ENCODE measurements around the gene THAP12.
"Not testable (repeated sequence)": the region's sequence is repeated elsewhere in the genome, so short reads cannot be mapped to it uniquely, and the experiment has no call there.

The THAP12 gene, protein sequence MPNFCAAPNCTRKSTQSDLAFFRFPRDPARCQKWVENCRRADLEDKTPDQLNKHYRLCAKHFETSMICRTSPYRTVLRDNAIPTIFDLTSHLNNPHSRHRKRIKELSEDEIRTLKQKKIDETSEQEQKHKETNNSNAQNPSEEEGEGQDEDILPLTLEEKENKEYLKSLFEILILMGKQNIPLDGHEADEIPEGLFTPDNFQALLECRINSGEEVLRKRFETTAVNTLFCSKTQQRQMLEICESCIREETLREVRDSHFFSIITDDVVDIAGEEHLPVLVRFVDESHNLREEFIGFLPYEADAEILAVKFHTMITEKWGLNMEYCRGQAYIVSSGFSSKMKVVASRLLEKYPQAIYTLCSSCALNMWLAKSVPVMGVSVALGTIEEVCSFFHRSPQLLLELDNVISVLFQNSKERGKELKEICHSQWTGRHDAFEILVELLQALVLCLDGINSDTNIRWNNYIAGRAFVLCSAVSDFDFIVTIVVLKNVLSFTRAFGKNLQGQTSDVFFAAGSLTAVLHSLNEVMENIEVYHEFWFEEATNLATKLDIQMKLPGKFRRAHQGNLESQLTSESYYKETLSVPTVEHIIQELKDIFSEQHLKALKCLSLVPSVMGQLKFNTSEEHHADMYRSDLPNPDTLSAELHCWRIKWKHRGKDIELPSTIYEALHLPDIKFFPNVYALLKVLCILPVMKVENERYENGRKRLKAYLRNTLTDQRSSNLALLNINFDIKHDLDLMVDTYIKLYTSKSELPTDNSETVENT

DNA sequence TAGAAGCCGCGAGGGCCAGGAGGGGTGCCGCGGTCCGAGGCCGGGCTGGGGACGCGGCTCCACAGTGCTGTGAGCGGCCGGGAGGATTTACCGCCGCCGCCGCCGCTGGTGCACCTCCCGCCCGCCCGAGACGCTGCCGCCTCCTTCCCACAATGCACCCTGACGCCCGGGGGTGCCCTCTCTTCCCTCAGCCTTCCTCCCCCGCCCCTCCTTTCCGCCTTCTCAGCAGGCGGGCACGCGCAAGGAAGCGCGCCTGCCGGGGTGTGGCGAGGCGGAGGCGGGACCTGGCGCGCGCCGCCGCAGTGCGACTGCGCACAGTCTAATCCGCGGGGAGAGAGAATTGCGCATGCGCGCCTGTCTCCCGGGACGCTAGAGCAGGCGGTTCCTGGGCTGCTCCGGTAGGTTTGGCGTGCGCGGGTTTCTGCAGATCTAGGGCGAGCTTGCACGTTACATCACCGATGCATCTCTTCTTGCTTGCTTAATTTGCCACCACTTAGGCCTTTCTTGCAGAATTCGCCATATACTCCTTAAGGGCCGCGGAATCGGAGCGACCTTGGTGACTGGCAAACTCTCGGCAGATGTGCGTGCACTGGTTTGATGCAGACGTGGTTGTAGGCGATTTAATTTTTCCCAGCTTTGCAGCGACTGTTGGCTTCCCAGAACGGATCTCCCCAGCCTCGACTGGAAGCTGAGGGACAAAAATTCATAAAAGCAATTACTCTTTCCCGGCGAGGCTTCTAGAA, at the start of gene THAP12, which contains the start of gene GVQW3:
Gene THAP12 (minus strand): TSS at position 156 of the 743 bp plus-strand sequence. CDS start 296 bp downstream, outside the sequence.
Gene GVQW3 (plus strand): TSS at position 347 of the 743 bp plus-strand sequence. CDS start 506 bp downstream, outside the sequence.
- FAIRE-seq, result no peak

DNA sequence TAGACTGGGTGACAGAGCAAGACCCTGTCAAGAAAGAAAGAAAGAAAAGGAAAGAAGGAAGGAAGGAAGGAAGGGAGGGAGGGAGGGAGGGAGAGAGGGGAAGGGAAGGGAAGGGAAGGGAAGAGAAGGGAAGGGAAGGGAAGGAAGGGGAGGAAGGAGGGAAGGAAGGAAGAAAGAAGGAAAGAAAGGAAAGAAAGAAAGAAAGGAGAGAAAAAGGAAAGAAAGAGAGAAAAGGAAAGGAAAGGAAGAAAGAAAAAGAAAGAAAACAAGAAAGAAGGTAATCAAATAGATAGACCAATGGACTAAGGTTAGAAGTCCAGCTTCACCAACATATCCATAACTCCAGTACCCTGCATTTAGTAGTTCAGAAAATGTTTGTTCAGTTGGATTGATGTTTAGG, 45.7 kb upstream of the THAP12 start:
- FAIRE-seq, result no peak

DNA sequence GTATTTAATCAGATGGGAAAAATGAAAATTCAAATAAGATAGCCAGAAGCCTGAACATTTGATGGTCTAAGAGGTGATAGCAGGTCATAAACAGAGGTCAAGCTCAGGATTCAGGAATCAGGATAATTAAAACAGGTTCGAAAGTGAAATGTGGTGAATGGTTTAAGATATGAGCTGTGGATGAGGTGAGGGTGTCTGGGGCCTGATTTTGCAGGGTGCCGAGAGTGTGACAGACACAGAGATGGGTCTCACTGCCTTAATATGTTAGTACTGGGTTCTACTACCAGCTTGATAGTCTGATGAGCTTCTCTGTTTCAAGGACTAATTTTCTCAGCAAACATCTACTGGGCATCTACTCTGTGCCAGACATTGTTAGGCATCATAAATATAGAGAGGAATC, 44.0 kb upstream of the THAP12 start:
- no peak for FAIRE-seq

DNA sequence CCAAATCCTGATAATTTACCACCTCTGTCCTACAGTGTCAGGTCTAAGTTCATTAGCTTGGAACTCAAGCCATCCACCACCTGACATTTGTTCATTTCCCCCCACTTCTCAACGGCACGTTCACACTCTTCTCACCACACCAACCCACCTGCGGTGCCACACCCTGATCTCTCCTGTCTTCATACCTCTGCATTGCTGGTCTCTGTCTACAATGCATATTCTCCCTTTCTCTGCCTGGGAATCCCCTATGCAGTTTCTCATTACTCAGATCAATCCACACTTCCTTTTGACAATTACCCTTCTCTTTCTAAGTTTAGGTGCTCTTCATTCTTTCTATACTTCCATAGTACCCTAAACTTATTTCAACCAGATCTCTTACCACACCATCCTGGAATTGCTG, 43.4 kb upstream of the THAP12 start:
- FAIRE-seq, result no peak

DNA sequence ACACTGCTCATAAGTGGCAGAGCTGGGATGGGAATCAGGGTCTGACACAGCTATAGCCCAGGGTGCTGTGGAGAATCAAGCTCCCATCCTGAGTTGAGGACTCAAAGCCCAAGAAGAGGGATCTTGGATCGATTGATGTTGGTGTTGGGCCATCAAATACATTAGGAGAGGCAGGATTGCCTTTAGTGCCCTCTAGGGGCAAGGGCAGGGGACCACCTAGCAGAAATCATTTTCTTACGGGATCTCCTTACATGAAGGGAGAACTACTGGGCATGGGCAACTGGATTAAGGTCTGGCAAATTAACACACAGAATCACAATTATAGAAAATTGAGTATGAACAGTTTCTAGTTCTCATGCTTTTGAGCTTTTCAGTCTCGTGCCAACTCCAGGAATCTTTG, 39.0 kb upstream of the THAP12 start:
- no peak for FAIRE-seq

DNA sequence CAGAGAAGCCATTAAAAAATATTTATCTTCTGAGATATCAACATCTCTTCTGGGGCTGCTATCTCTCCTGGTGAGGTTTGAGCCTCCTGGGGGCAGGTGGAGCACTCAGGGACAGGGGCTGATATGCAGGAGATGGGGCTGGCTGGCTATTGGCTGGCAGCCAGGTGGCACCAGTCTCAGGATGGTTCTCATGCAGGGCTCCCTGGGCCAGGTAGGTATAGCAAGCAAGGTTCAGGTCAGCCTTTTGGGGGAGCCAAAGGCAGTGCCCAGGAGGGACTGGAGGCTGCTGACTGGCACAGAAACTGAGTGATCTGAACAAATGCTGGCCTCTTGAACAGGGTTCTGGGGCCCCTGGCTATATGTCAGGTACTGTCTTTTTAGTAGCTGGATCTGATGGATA, 34.1 kb upstream of the THAP12 start:
- FAIRE-seq, result no peak

DNA sequence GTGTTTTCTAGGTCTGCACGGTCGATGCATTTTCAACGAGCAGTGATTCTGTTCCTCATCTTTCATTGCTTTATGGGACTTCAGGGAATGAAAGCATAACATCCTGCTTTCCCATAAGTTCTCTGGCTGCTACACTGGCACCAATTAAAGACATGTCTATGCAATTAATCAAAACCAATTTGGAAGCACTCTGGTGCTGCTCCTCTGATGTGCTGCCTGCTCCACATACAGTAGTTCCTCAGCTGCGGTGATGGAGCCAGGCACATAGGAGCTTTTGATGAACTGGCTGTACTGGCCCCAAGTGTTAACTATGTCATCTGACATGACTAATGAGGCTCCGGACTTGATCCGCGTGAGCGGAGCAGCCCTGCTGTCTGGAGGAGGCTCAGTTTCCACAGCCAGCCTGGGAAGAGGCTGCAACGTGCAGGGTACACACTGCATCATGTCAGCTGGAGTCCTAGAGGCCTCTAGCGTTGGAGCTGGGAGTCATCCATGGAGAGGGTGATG, 30.0 kb upstream of the THAP12 start:
- no peak for FAIRE-seq

DNA sequence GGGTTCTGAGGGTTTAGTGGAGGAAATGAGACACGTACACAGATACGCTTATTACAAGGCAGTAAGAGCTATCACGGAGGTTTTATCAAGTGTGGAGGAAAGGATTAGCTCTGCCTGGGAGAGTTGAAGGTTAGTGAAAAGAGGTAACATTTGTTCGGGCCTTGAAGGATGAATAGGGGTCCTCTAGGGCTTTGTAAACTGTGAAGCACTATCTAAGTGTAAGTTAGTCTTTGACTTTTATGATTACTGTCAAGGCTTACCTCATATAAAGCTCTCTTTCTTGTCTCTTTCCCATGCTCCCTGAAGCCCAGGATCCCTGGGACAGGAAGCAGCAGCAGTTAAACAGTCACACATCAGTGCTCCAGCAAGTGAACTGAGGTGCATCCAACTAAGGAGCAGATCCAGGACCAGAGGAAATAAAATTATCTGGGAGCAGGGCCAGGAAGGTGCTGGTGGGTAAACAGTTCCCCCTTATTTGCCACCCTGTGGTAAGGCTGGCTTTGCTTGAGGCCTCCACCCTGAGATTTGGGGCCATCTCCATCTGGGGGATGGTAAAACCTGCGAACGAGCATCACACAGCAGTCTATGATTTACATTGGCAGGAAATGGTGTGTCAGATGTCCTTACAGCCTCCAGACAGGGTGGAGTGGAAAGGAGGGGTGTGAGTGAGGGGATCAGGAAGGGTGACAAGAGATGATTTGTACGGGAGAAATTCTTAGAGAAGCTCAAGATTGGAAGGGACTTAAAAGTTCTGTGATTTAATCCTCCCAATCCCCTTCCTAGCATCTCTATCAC, 27.4 kb upstream of the THAP12 start:
- no peak for FAIRE-seq

DNA sequence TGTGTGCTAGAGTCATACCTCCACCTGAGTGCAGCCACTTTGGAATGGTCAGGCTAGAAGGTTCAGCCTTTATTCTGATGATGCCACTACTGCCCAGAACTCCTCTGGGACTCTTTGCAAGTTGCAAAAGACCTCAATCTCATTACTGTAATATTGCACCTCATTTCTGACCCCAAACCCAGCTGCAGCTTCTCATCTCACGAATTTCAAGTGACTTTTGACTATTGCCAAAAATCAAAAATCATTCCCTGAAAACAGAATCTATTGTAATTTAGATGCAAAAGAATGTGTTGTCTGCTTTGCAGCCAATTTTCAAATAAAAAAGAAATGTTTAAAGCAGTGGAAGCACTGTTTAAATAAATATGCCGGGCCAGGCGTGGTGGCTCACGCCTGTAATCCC, 25.4 kb upstream of the THAP12 start:
- FAIRE-seq, result no peak

DNA sequence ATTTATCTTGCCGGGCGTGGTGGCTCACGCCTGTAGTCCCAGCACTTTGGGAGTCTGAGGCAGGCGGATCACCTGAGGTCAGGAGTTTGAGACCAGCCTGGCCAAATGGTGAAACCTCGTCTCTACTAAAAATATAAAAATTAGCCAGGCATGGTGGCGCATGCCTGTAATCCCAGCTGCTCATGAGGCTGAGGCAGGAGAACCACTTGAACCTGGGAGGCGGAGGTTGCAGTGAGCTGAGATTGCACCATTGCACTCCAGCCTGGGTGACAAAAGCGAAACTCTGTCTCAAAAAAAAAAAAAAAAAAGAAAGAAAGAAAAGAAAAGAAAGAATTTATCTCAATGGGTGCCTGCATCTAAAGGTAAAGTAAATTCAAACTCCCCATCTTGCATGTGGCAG, 20.6 kb upstream of the THAP12 start:
- FAIRE-seq, result not testable (repeated sequence)

DNA sequence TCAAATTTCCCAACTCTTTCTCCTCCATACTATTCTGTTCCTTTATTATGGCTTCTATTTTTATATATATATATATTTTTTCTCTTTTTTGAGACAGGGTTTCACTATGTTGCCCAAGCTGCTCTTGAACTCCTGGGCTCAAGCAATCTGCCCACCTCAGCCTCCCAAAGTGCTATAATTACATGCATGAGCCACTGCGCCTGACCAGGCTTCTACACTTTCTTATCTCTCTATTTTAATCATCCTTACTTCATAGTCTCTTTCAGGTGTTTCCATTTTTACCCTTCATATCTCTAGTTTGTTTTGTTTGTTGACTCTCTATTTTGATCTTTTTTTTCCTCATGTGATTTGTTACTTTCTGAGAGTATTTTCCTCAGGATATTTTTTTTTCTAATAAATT, 20.0 kb upstream of the THAP12 start:
- FAIRE-seq, result no peak

DNA sequence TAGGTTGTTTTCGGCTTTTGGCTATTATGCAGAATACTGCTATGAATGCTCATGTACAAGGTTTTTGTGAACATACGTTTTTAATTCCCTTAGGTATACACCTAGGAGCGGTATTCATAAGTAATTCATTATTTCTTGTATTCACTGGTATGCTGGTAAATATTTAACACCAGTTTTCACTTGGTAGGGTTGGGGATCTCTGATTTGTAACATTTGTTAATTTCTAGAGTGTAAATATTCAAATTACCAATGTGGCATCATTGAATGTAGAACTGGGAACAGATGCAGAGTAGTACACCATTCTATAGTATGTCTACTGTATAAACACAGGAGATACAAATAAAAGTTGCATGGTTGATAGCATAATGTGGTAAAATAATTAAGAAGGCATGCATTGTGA, 16.5 kb upstream of the THAP12 start:
- FAIRE-seq, result no peak

DNA sequence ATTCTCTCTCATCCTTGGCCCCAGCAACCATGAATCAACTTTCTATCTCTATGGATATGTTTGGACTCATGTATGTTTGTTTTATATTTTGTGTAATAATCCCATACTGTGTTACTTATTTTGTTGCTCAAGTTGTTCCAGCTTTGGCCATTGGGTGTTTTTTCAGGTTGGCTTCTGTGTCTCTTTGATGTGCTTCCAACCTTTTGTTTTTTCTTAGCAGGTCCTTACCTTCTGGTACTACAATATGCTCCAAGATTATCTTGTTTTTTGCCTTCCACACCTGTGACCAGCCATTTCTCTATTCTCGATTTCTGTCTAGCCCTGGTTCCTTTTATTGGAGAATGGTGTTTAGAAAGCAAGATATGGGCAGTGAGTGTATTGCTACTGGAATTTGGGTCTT, 14.4 kb upstream of the THAP12 start:
- no peak for FAIRE-seq

DNA sequence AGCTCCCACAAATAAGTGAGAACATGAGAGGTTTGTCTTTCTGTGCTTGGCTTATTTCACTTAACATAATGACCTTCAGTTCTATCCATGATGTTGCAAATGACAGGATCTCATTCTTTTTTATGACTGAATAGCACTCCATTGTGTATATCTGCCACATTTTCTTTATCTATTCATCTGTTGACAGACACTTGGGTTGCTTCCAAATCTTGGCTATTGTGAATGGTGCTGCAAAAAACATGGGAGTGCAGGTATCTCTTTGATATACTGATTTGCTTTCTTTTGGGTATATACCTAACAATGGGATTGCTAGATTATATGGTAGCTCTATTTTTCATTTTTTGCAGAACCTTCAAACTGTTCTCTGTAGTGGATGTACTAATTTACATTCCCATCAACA, 13.5 kb upstream of the THAP12 start:
- no peak for FAIRE-seq

DNA sequence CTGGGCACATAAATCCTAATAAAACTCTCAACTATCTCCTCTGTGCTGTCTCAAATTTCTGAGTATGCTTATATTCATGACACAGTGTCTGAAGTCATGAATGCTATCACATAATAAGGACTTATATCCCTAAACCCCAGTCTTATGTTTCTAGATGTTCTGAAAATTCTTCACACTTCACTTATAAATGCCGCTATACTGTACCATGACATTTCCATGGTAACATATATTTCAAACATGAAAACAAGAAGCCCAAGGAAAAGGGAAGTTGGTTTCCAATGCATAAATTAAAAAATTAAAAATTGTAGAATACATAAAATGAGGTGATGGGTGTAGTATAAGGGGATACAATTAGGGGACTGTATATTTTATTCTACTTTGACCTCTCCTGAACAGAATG, 11.9 kb upstream of the THAP12 start:
- FAIRE-seq, result no peak

DNA sequence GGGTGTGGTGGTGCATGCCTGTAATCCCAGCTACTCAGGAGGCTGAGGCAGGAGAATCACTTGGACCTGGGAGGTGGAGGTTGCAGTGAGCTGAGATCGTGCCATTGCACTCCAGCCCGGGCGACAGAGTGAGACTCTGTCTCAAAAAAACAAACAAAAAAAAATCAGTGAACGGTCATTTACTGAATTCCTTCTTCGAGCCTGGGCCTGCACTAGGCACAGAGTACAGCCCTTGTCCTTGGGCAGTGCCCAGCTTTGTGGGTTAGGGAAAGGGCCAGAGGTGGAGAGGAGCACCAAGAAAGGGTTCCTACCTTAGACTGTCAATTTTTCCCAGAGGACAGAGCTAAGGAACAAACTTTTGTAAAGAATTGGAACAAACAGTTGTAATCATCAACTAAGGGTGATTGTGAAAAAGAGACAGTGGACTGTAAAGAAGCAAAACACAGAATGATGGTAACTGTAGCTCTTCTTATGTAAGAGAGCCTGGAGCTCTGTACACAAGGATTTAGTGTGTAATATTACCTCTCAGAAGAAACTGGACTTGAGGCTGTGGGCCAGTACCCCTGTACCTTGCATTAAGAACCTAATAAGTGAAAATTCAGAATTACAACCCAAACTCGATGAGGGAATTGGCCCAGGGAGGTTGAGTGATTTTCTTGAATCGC, 11.0 kb upstream of the THAP12 start:
- FAIRE-seq, result no peak

DNA sequence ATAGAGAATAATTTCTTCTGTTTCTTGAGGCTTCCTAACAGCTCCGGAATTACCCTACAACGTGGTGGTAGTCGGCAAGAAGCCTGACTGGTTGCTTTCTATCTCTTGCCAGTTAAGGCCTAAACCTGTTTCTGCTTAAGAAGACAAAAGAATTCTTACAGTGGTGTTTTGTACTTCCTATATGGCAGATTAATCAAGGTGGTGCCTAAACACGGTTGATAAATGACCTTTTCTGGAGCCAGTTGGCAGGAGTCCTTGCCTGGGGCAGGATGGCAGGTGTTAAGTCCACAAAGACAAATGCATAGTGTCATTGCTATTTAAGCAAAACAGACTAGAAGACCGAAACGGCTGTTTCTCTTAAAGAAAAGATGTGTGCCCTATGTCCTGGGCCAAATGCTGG, 10.1 kb upstream of the THAP12 start:
- FAIRE-seq, result no peak

DNA sequence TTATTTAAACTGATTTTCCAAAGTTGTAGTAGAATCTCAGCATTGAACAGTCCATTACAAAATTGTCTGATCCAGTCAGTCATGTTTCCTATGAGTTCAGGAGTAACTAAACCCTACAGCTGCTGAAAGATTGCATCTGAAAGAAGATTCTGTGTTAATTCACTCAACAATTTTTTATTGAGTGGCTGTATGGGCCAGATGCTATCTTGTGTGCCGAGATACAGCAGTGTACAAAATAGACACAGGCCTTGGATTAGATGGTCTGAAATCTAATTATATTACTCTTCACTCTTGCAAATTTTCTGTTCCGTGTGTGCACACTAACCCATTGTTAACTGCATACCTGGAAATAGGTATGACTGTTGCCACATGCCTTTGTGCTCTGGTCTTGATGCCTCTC, 7.5 kb upstream of the THAP12 start:
- no peak for FAIRE-seq

DNA sequence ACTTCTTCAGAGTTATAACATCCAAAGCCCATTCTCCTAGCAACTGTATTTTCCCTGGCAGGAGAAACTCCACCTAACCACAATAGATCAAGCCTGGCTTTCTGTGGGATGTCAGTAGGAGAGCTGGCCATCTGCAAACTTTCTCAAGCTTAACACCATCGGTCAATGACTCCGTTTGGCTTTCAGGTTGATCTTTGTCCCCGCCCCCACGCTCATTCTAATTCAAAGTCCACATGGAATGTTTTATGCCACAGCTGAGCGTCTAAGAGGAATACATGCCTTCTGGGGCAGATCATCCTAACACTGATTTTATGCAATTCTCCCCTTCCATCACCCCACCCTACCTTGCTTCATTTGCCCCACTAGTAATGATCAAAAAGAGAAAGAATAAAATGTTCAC, 5.0 kb upstream of the THAP12 start:
- FAIRE-seq, result no peak

DNA sequence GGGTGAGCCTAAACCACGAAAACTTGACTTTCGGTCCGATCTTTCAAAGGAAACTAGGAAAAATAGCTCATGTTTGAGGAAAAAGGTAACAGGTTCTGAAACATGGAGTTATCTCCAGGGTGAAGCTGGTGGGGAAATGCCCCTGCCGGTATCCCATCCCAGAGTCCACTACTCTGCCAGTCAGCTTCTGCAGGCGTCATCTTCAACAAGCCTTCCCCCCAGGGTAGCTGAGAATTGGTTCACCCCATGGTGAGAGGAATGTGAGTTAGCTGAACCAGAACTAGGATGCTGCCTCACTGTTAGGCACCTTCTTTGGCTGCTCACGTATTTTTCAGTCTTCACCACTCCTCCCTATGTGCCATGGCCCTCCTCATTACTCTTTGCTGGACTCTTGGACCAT, 1.3 kb upstream of the THAP12 start:
- FAIRE-seq, result no peak

DNA sequence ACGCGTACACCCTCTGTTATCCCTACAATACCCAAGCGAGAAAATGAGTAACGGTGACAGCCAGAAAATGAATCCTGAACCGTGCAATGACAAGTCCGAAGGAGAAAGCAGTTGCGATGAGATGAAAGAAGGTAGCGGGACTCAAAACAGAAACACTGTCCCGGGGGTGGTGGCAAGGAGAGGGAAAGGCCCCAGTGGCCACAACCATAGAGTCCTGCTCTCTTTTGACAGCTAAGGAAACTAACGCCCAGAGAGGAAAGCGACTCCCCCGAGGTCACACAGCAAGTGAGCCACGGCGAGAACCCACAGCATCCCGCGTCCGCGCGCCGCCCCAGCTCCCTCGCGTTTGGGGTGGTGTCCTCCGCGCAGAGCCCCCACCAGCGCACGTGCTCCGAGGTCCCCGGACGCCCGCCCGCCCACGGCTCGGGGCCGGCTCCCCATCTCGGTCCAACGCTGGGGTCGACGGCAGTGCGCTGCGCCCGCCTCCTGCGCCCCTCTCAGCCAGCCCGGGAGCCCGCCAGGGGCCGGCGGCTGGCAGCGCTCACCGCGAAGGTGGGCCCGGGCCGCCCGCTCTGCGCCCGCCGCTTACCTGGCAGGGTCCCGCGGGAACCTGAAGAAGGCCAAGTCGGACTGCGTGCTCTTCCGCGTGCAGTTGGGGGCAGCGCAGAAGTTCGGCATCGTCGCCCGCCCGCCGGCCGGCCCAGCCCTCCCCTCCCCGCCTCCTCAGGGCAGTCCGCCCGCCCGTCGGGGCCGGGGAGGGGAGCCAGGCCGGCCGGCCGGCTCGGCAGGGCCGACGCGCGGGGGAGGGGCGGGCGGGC, 564 bp downstream of the THAP12 start:
- FAIRE-seq, result no peak
